Endothelial cell of umbilical vein (primary cell): ENCODE measurements around the gene TMEM183A. TPM values are rescaled to one million over a fixed set of nuclear protein-coding genes. Genes with fewer than 3 reads are reported as not detected.

Experiments used
- BruUV-seq: library from RNA; stranded (reverse); fragments of 400-500 nt; replicated peaks from 2 replicates; lab custom pipeline; 2021; lab: Mats Ljungman, UMichigan
- CTCF ChIA-PET: fragments of 300-600, 350-600 bp; sonication (Branson Sonifier 250); formaldehyde crosslinking; loops from one replicate; lab custom pipeline; 2021; ENCODE audit warnings: antibody characterized with exemption, inconsistent platforms; lab: Charles Lee
- POLR2A ChIA-PET: fragments of 300-600, 350-600 bp; sonication (Branson Sonifier 250); formaldehyde crosslinking; loops from one replicate; lab custom pipeline; 2021; ENCODE audit warnings: antibody characterized with exemption, inconsistent platforms; lab: Charles Lee
- DNase-seq: peaks from one replicate; pipeline ENCODE4 v3.0.0-alpha.2; 2011; ENCODE audit warnings: low read depth, low spot score
- FAIRE-seq: peaks from 2 replicates; lab custom pipeline; 2011; peaks lifted over from hg19 to GRCh38; lab: Jason Lieb, UNC
- H2AFZ ChIP-seq: 2 replicates; pipeline ENCODE4 v1.6.0; 2012; ENCODE audit warnings: low read depth, low read length, control low read depth, inconsistent platforms
- H3K27ac ChIP-seq: 2 replicates; pipeline ENCODE4 v1.5.1; 2011; ENCODE audit warnings: low read depth, mild to moderate bottlenecking, control low read depth, low read length, moderate library complexity; ENCODE audit not compliant: insufficient read depth
- H3K27me3 ChIP-seq, 2 experiments: 2 replicates each; pipeline versions ENCODE4 v1.6.0 to v1.6.1; 2011; ENCODE audit warnings: low read length in 2 of 2, mixed read lengths in 1 of 2; ENCODE audit not compliant: control insufficient read depth in 2 of 2, insufficient read depth in 2 of 2
- H3K36me3 ChIP-seq, 2 experiments: 2 replicates in 1 of 2; 3 replicates in 1 of 2; pipeline ENCODE4 v1.5.1; 2011; ENCODE audit warnings: low read length in 2 of 2, mild to moderate bottlenecking in 1 of 2, moderate library complexity in 1 of 2; ENCODE audit not compliant: control insufficient read depth in 2 of 2, insufficient read depth in 2 of 2; ENCODE audit errors: extremely low read depth in 1 of 2
- H3K4me1 ChIP-seq: 3 replicates; pipeline ENCODE4 v1.5.1; 2011; ENCODE audit warnings: mild to moderate bottlenecking, low read length; ENCODE audit not compliant: control insufficient read depth, insufficient read depth; ENCODE audit errors: extremely low read depth
- H3K4me2 ChIP-seq: 2 replicates; pipeline ENCODE4 v1.6.1; 2011; ENCODE audit warnings: low read length, control low read depth, mixed read lengths; ENCODE audit not compliant: insufficient read depth
- H3K4me3 ChIP-seq, 3 experiments: fragments of 200-600 bp in 1 of 3; sonication (generic), shearing (Covaris generic) in 1 of 3; replicated peaks in 1 of 3; 2 replicates each; pipeline ENCODE4 v1.5.1; 2011 to 2016; ENCODE audit warnings: control low read depth in 3 of 3, low read length in 3 of 3, mild to moderate bottlenecking in 2 of 3, inconsistent platforms in 1 of 3, low read depth in 1 of 3, moderate library complexity in 1 of 3; ENCODE audit not compliant: insufficient read depth in 1 of 3
- H3K79me2 ChIP-seq: 2 replicates; pipeline ENCODE4 v1.6.0; 2012; ENCODE audit warnings: low read length, inconsistent platforms; ENCODE audit not compliant: control insufficient read depth, insufficient read depth
- H3K9ac ChIP-seq: replicated peaks from 2 replicates; pipeline ENCODE3; 2011; ENCODE audit warnings: low read length, control low read depth; ENCODE audit not compliant: insufficient read depth; ENCODE audit errors: extremely low read depth
- H3K9me1 ChIP-seq: replicated peaks from 3 replicates; pipeline ENCODE4 v1.6.0; 2011; ENCODE audit warnings: mild to moderate bottlenecking, low read length; ENCODE audit not compliant: control insufficient read depth, insufficient read depth; ENCODE audit errors: extremely low read depth
- H3K9me3 ChIP-seq: replicated peaks from 2 replicates; pipeline ENCODE4 v1.5.1; 2012; ENCODE audit warnings: low read length, inconsistent platforms; ENCODE audit not compliant: control insufficient read depth, insufficient read depth
- H4K20me1 ChIP-seq: replicated peaks from 2 replicates; pipeline ENCODE3; 2011; ENCODE audit warnings: mild to moderate bottlenecking, low read length; ENCODE audit not compliant: control insufficient read depth, insufficient read depth; ENCODE audit errors: extremely low read depth
- CTCF ChIP-seq, 2 donors: IDR thresholded peaks; 1 replicate in 1 of 2; 2 replicates in 1 of 2; pipeline ENCODE4 v1.5.1; 2011; ENCODE audit warnings: low read length in 2 of 2, mild to moderate bottlenecking in 2 of 2, moderate library complexity in 2 of 2, control low read depth in 1 of 2, inconsistent platforms in 1 of 2, low read depth in 1 of 2; ENCODE audit not compliant: insufficient read depth in 1 of 2; ENCODE audit errors: extremely low read depth in 1 of 2
- EZH2 ChIP-seq: IDR thresholded peaks from 2 replicates; pipeline ENCODE4 v1.6.1; 2012; ENCODE audit warnings: borderline replicate concordance, low read depth, mild to moderate bottlenecking, moderate library complexity, low read length, inconsistent platforms; ENCODE audit not compliant: severe bottlenecking
- FOS ChIP-seq: IDR thresholded peaks from 2 replicates; pipeline ENCODE4 v1.6.1; 2011; ENCODE audit warnings: mild to moderate bottlenecking, low read length, moderate library complexity, borderline replicate concordance; ENCODE audit not compliant: insufficient read depth
- GATA2 ChIP-seq: IDR thresholded peaks from 2 replicates; pipeline ENCODE4 v1.7.0; 2011; ENCODE audit warnings: low read depth, mild to moderate bottlenecking, moderate library complexity, mixed read lengths, low read length; ENCODE audit not compliant: insufficient read length, insufficient read depth
- JUN ChIP-seq: IDR thresholded peaks from 2 replicates; pipeline ENCODE4 v1.6.1; 2011; ENCODE audit warnings: borderline replicate concordance, low read depth; ENCODE audit not compliant: insufficient read length, insufficient read depth
- MAX ChIP-seq: IDR thresholded peaks from 2 replicates; pipeline ENCODE4 v1.6.1; 2011; ENCODE audit not compliant: insufficient read depth, insufficient read length
- MYC ChIP-seq: IDR thresholded peaks from one replicate; pipeline ENCODE4 v1.6.1; 2011; ENCODE audit warnings: mild to moderate bottlenecking, low read depth, low read length
- POLR2A ChIP-seq: IDR thresholded peaks from 2 replicates; pipeline ENCODE4 v1.6.1; 2012; ENCODE audit warnings: low read depth, mild to moderate bottlenecking, control low read depth, low read length
- POLR2AphosphoS5 ChIP-seq: IDR thresholded peaks from 2 replicates; pipeline ENCODE4 v1.6.1; 2012; ENCODE audit warnings: low read depth, mild to moderate bottlenecking, control low read depth, low read length, moderate library complexity; ENCODE audit not compliant: insufficient read depth
- dilution Hi-C: fragments of 300-500 bp; cut with MboI; formaldehyde crosslinking; loops from one replicate; pipeline ENCODE4 v1.15.0; 2019; ENCODE audit warnings: low sequenced_read_pairs; ENCODE audit not compliant: extremely low pct_ligation_motif_present
- intact Hi-C: fragments of 100-400 bp; cut with micrococcal nuclease; formaldehyde crosslinking; loops from one replicate; pipeline ENCODE4 v1.10.0; 2022
- polyA plus RNA-seq, 4 experiments: library from polyadenylated mRNA; depleted of rRNA in 3 of 4; stranded (reverse) in 3 of 4; unstranded in 1 of 4; fragments of >200 nt; gene quantifications; 2 replicates each; pipeline versions ENCODE4 v1.2.1 to v1.2.3, GENCODE V29; 2011 to 2012; ENCODE audit warnings: missing spikeins in 1 of 4
- total RNA-seq: library from RNA; stranded (reverse); gene quantifications from 2 replicates; pipeline ENCODE4 v1.2.3, GENCODE V29; 2021

TMEM183A gene
- total and polyA plus RNA-seq, 2 donors (not counting 3 experiments of a cell fraction or from before 2014, with no cell fraction given): 59.4 to 110 TPM

DNA sequence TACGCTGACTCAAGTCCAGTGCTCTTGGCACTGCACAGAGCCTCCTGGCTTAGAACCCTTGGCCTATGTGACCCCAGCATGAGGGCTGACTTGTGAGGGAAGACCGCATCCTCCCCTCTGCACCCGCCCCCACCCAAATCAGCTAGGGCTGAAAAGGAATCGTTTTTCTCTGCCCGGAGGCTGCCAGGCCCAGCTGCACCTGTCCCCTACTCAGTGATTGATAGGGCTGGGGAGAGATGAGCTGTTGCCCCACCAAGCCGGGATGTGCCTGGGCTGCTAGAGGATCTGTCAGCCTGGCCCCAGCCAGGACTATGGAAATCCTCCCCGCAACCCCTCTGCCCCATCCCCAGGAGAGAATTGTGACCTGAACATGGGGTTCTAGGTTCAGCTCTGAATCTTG is 58.0 kb downstream of the TMEM183A start:
- Histone ChIP-seq H2AFZ (no peak overlapping the region), H3K9ac (no peak overlapping the region), H3K27ac (no peak overlapping the region), H3K4me3 (no peak overlapping the region), H3K9me1 (no peaks in the 10 kb centered on the region), H4K20me1 (no peaks in the 10 kb centered on the region), H3K36me3 (no peaks in the 10 kb centered on the region), H3K4me2 (no peak overlapping the region), H3K9me3 (no peaks in the 10 kb centered on the region), H3K4me1 (no peaks in the 10 kb centered on the region), H3K79me2 (no peaks in the 10 kb centered on the region), H3K27me3 (peaks cover 3 to 7% of the 10 kb centered on the region in 2 experiments)
- FAIRE-seq: no peak
- no peak for TF ChIP-seq JUN
- TF ChIP-seq FOS: no peak
- TF ChIP-seq MAX: no peak
- no peak for TF ChIP-seq GATA2
- TF ChIP-seq MYC: no peak
- TF ChIP-seq CTCF (IDR thresholded peaks at IDR 0.05; ENCODE audit: extremely low read depth in 1 of 2, insufficient read depth in 1 of 2, low read depth in 1 of 2, low read length in 2 of 2): no peak
- TF ChIP-seq EZH2: no peak
- TF ChIP-seq POLR2A: no peak
- no peak for TF ChIP-seq POLR2AphosphoS5
- ChIA-PET CTCF (interaction anchor here (1.5 to 2.5 kb wide), 4 partner anchors 10 to 202 kb away, joined by 5 to 10 read pairs (median 6); no protein-coding TSS in a partner anchor), POLR2A (no interaction called here)
- intact Hi-C loops: no loop called here
- DNase-seq: no peak
- BruUV-seq: no TSS peak
- dilution Hi-C loops: no loop called here
